ENCODE data around the gene SMIM23. TPM values are rescaled to one million over a fixed set of nuclear protein-coding genes. Genes with fewer than 3 reads are reported as not detected.

SMIM23 gene
- total and polyA plus RNA-seq, 10 of the 15 experiments (the other 5 are each of a cell fraction or from before 2014, with no cell fraction given): not detected

DNA sequence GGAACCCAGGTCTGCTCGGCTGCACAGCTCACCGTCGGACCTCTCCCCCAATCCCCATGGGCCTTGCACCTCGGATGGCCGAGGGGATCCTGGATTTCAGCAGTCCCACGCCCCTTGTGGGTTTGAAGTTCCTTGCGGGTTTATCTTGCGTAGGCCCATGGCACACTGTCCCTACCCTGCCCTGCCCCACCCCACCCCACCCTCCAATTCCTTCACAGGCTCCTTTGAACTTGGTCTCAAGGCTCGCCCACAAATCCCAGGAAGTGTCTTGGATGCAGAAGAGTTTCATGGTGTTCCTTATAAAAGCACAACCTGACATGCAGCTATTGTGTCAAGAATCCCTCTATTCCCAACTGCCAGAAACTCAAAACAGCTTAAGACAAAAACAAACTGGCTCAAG, 11.2 kb upstream of the SMIM23 start:
- RAD21 ChIA-PET (ENCODE audit: unreplicated experiment): no interaction called here
- in situ Hi-C loops (cut with MboI): no loop called here

DNA sequence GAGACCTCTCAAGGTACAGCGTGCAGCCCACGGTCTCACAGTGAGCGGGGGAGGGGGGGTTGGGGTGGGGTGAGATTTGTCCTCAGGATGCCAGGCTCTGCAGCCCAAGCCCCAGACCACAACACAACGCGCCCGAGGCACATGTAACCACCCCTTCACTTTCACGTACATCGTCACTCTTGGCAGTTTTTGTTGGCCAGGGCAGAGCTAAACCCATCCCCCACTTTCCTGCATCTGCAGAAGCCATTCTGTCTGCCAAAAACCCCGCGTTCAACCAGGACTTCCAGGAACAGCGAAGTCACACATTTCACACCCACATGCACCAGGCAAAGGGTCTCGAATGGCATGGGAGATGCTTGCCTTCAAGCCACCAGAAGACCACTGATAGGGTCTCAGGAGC, 9.4 kb upstream of the SMIM23 start:
- Histone ChIP-seq H4K20me1 (ENCODE audit: control insufficient read depth, insufficient read depth) (no peaks in the 10 kb centered on the region), H3K79me2 (ENCODE audit: control insufficient read depth, insufficient read depth, low read length) (no peaks in the 10 kb centered on the region), H3K27me3 (replicated peaks in 1 of 2; ENCODE audit: control insufficient read depth in 2 of 2, insufficient read depth in 2 of 2, low read length in 1 of 2) (no peaks in the 10 kb centered on the region; a peak in 2 of 4 replicates), H3K27ac (ENCODE audit: control insufficient read depth, insufficient read depth) (no peak overlapping the region), H3K9me3 (replicated peaks; ENCODE audit: control insufficient read depth, insufficient read depth, low read length) (no peaks in the 10 kb centered on the region), H2AFZ (ENCODE audit: control insufficient read depth, low read depth, low read length) (no peak overlapping the region), H3K4me2 (ENCODE audit: control insufficient read depth, insufficient read depth) (no peak overlapping the region), H3K4me3 (no peak overlapping the region), H3K9ac (ENCODE audit: control insufficient read depth, insufficient read depth, low read length) (no peak overlapping the region), H3K4me1 (ENCODE audit: control insufficient read depth, insufficient read depth, low read length) (no peaks in the 10 kb centered on the region), H3K36me3 (ENCODE audit: control insufficient read depth in 2 of 2, insufficient read depth in 2 of 2, low read length in 1 of 2) (no peaks in the 10 kb centered on the region)
- intact Hi-C loops (cut with micrococcal nuclease; ENCODE audit: unreplicated experiment) (no loop called here), in situ Hi-C loops (cut with MboI) (no loop called here)
- DNase-seq (ENCODE audit: low read depth, low spot score) (no peak), FAIRE-seq (no peak), ATAC-seq (no peak)
- SMC1A ChIA-PET (ENCODE audit: uncharacterized antibody, unreplicated experiment): no interaction called here
- POLR2A ChIA-PET: no interaction called here
- RAD21 ChIA-PET (ENCODE audit: unreplicated experiment): no interaction called here
- no TSS peak for BruUV-seq (replicated peaks)
- WGBS (ENCODE audit: insufficient coverage, insufficient replicate concordance, low lambda C conversion rate, missing lambda C conversion rate): 50% methylated on average over 10 of the region's 12 CpGs
- CTCF ChIA-PET: no interaction called here
- no peak for TF ChIP-seq LARP7 (IDR thresholded peaks at IDR 0.05)
- TF ChIP-seq EGR1 (IDR thresholded peaks at IDR 0.05; ENCODE audit: borderline replicate concordance in 1 of 2, low read depth in 2 of 2, low read length in 2 of 2): no peak
- TF ChIP-seq, protein P1, sequence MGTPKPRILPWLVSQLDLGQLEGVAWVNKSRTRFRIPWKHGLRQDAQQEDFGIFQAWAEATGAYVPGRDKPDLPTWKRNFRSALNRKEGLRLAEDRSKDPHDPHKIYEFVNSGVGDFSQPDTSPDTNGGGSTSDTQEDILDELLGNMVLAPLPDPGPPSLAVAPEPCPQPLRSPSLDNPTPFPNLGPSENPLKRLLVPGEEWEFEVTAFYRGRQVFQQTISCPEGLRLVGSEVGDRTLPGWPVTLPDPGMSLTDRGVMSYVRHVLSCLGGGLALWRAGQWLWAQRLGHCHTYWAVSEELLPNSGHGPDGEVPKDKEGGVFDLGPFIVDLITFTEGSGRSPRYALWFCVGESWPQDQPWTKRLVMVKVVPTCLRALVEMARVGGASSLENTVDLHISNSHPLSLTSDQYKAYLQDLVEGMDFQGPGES (IDR thresholded peaks at IDR 0.05): no peak
- TF ChIP-seq, protein P2, sequence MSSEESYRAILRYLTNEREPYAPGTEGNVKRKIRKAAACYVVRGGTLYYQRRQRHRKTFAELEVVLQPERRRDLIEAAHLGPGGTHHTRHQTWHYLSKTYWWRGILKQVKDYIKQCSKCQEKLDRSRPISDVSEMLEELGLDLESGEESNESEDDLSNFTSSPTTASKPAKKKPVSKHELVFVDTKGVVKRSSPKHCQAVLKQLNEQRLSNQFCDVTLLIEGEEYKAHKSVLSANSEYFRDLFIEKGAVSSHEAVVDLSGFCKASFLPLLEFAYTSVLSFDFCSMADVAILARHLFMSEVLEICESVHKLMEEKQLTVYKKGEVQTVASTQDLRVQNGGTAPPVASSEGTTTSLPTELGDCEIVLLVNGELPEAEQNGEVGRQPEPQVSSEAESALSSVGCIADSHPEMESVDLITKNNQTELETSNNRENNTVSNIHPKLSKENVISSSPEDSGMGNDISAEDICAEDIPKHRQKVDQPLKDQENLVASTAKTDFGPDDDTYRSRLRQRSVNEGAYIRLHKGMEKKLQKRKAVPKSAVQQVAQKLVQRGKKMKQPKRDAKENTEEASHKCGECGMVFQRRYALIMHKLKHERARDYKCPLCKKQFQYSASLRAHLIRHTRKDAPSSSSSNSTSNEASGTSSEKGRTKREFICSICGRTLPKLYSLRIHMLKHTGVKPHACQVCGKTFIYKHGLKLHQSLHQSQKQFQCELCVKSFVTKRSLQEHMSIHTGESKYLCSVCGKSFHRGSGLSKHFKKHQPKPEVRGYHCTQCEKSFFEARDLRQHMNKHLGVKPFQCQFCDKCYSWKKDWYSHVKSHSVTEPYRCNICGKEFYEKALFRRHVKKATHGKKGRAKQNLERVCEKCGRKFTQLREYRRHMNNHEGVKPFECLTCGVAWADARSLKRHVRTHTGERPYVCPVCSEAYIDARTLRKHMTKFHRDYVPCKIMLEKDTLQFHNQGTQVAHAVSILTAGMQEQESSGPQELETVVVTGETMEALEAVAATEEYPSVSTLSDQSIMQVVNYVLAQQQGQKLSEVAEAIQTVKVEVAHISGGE (CRISPR knock-in tag; IDR thresholded peaks at IDR 0.05): no peak
- no peak for TF ChIP-seq BCL11A (IDR thresholded peaks at IDR 0.05; ENCODE audit: low read depth, low read length)
- TF ChIP-seq BRCA1 (IDR thresholded peaks at IDR 0.05; ENCODE audit: low read depth, low read length): no peak
- TF ChIP-seq, protein P3, sequence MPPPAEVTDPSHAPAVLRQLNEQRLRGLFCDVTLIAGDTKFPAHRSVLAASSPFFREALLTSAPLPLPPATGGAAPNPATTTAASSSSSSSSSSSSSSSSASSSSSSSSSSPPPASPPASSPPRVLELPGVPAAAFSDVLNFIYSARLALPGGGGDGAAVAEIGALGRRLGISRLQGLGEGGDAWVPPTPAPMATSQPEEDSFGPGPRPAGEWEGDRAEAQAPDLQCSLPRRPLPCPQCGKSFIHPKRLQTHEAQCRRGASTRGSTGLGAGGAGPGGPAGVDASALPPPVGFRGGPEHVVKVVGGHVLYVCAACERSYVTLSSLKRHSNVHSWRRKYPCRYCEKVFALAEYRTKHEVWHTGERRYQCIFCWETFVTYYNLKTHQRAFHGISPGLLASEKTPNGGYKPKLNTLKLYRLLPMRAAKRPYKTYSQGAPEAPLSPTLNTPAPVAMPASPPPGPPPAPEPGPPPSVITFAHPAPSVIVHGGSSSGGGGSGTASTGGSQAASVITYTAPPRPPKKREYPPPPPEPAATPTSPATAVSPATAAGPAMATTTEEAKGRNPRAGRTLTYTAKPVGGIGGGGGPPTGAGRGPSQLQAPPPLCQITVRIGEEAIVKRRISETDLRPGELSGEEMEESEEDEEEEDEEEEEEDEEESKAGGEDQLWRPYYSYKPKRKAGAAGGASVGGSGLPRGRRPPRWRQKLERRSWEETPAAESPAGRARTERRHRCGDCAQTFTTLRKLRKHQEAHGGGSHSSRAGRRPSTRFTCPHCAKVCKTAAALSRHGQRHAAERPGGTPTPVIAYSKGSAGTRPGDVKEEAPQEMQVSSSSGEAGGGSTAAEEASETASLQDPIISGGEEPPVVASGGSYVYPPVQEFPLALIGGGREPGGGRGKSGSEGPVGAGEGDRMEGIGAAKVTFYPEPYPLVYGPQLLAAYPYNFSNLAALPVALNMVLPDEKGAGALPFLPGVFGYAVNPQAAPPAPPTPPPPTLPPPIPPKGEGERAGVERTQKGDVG (CRISPR knock-in tag; IDR thresholded peaks at IDR 0.05): no peak

More for the DNA sequence above, 11.2 kb upstream of the SMIM23 start:
- Histone ChIP-seq H3K4me3 (no peak overlapping the region), H3K36me3 (ENCODE audit: control insufficient read depth in 2 of 2, insufficient read depth in 2 of 2, low read length in 1 of 2) (no peaks in the 10 kb centered on the region), H3K27me3 (replicated peaks in 1 of 2; ENCODE audit: control insufficient read depth in 2 of 2, insufficient read depth in 2 of 2, low read length in 1 of 2) (no peaks in the 10 kb centered on the region; a peak in 2 of 4 replicates), H3K9ac (ENCODE audit: control insufficient read depth, insufficient read depth, low read length) (no peak overlapping the region), H2AFZ (ENCODE audit: control insufficient read depth, low read depth, low read length) (no peak overlapping the region), H3K9me3 (replicated peaks; ENCODE audit: control insufficient read depth, insufficient read depth, low read length) (no peaks in the 10 kb centered on the region), H3K4me1 (ENCODE audit: control insufficient read depth, insufficient read depth, low read length) (no peaks in the 10 kb centered on the region), H4K20me1 (ENCODE audit: control insufficient read depth, insufficient read depth) (no peaks in the 10 kb centered on the region), H3K79me2 (ENCODE audit: control insufficient read depth, insufficient read depth, low read length) (no peaks in the 10 kb centered on the region), H3K4me2 (ENCODE audit: control insufficient read depth, insufficient read depth) (no peak overlapping the region), H3K27ac (ENCODE audit: control insufficient read depth, insufficient read depth) (no peak overlapping the region)
- TF ChIP-seq ZNF274 (IDR thresholded peaks at IDR 0.05; ENCODE audit: insufficient read depth, insufficient read length): no peak
- no peak for TF ChIP-seq NFXL1 (IDR thresholded peaks at IDR 0.05; ENCODE audit: borderline replicate concordance)
- TF ChIP-seq LARP7 (IDR thresholded peaks at IDR 0.05): no peak
- TF ChIP-seq DPF2 (IDR thresholded peaks at IDR 0.05): no peak
- TF ChIP-seq NFYA (IDR thresholded peaks at IDR 0.05; ENCODE audit: borderline replicate concordance, low read depth, low read length): no peak
- no peak for TF ChIP-seq MTA2 (IDR thresholded peaks at IDR 0.05; ENCODE audit: low read depth)
- TF ChIP-seq SREBF1 (IDR thresholded peaks at IDR 0.05; ENCODE audit: low read length): no peak
- no peak for TF ChIP-seq ETV6 (conservative IDR thresholded peaks at IDR 0.05 in 1 of 2, IDR thresholded peaks at IDR 0.05 in 1 of 2; ENCODE audit: borderline replicate concordance in 1 of 2, low read depth in 1 of 2)
- no peak for TF ChIP-seq ZNF384 (IDR thresholded peaks at IDR 0.05; ENCODE audit: borderline replicate concordance, low read depth, low read length)
- no peak for TF ChIP-seq SRF (IDR thresholded peaks at IDR 0.05; ENCODE audit: low read depth in 2 of 2, low read length in 2 of 2)
- POLR2A ChIA-PET: no interaction called here
- FAIRE-seq (no peak), DNase-seq (ENCODE audit: low read depth, low spot score) (no peak), ATAC-seq (no peak)
- WGBS (ENCODE audit: insufficient coverage, insufficient replicate concordance, low lambda C conversion rate, missing lambda C conversion rate): 32% methylated on average over 9 of the region's 9 CpGs
- BruUV-seq (replicated peaks): no TSS peak
- SMC1A ChIA-PET (ENCODE audit: uncharacterized antibody, unreplicated experiment): no interaction called here
- CTCF ChIA-PET: no interaction called here
- intact Hi-C loops (cut with micrococcal nuclease; ENCODE audit: unreplicated experiment): no loop called here

All from GM12878 (cell line).